HK-2 (cell line): ENCODE data around the gene GET4.
"Not testable (repeated sequence)": the region's sequence is repeated elsewhere in the genome, so short reads cannot be mapped to it uniquely, and the experiment has no call there.

Experiments used
- DNase-seq: peaks from one replicate; pipeline ENCODE4 v3.0.0-alpha.2; 2018; ENCODE audit not compliant: unreplicated experiment

GET4 gene

DNA sequence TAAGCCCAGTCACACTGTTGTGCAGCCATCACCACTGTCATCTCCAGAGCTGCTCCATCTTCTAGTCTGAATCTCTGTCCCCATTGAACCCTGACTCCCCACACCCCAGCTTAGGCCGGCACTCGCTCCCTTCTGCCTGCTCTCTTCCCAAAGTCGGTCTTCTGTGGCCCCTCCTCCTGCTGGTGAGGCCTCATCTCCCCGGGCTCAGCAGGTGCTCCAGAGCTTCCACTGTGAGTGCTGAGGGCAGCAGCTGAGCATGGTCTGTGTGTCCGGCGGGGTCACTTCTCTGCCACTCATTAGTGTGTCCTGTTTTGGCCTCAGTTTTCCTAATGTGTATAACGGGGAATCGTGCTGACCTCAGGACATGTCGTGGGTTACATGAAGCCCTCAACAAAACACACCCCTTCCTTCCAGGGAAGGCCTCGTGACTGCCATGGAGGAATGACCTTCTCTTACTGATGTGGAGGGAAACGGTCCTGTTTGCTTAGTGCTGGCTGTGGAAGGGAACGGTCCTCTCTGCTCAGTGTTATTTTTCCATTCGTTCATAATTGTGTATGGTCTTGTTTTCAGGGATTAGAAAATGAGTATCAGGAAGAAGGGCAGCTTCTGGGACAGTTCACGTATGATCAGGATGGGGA lies 4.3 kb upstream of the GET4 start:
- no peak for DNase-seq

DNA sequence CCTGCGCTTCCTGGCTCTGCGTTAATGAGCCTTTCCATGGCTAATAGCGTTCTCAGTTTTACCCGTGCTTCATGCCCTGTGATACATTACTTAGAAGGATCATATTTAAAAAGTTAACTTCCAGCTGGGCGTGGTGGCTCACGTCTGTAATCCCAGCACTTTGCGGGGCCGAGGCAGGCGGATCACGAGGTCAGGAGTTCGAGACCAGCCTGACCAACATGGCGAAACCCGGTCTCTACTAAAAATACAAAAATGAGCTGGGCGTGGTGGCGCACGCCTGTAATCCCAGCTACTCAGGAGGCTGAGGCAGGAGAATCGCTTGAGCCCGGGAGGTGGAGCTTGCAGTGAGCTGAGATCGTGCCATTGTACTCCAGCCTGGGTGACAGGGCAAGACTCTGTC lies 3.7 kb upstream of the GET4 start:
- DNase-seq, result not testable (repeated sequence)

GRCh38 chr7:873367-874002 lies 2.9 kb upstream of the GET4 start:
- DNase-seq, result peak; percentile 79

DNA sequence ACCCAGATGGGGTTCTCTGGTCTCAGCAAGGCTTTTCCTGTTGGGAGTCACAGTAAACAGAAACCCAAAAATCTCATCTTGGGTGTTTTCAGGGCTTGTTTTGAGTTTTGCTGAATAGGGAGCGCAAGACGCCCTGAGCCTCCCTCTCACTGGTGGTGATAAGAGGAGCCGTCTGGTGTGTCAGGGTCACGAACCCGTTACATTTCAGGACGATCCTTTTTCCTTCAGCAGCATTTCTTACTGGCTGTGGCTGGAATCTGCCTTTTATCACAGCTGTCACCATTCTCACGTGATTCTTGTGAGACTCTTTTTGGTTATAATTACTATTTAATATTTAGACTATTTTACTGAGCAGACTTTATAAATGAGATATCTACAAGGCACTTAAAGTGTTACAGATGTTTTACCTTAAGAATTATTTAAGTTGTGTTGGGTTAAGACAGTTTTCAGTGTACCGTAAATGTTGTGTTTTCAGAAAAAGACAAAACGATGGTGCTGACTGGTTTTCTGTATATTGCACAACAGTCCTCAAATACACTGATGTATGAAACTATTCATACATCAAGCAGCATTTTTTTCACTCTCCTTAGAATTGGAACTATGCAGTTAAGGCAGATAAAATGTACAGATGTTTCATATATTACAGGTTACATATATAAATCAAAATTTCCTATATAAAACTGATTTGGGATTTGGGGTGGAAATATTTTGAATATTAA lies 2.2 kb upstream of the GET4 start:
- DNase-seq, result no peak

- no peak for DNase-seq
Observed at GRCh38 chr7:875051-875450, 1.3 kb upstream of the GET4 start.

GRCh38 chr7:875476-876076 lies 778 bp upstream of the GET4 start:
- DNase-seq, result no peak

DNA sequence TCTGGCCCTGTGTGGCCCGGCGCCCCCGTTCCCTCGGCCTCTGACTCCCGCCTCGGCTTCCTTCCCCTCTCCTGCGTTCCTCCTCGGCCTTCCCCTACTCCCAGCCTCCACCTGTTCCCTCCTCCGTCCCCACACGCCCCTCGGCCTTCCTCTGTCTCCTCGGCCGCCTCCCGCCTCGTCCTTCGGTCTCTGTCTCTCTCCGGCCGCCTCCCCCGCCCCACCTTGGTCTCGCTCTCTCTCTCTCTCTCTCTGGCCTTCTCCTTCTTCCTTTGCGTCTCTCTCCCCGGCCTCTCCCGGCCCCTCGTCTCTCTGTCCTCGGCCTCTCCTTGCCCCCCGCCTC lies 588 bp downstream of the GET4 start:
- DNase-seq, result peak; percentile 67

DNA sequence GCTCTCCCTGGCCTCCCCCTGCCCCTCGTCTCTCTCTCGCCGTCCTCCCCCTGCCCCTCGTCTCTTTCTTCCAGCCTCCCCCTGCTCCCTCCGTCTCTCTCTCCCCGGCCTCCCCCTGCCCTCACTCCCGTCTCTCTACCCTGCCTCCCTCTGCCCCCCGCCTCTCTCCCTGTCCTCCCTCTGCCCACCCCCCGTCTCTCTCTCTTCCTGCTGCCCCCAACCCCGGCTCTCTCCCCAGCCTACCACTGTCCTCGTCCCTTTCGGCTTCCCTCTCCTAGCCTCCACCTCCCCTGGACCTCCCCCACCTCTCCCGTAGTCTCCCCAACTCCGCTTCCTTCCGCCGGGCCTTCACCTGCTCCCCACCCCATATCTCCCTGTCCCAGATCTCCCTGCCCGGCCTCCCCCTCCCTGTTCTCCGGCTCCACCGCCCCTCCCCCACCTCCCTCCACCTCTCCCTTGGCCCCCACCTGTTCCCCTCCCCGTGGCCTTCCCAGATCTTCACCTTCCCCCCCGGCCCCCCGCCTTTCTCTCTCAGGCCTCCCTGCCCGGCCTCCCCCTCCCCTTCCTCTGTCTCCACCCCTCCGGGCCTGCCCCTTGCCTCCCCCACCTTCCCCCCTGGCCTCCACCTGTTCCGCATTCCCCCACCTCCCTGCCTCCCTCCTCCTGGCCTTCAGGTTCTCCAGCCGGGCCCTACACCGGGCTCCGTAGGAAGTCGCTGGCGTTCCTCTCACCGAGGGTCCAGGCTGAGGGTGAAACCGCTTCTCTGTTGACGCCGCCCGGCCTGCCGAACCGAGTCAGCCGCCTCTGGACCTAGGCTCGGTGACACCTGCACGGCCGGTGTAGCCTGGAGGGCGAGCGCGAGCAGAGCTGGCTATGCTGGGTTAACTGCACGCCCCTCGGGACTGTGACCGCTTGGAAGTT lies 1.2 kb downstream of the GET4 start:
- peak; percentile 50 for DNase-seq

GRCh38 chr7:879093-879492 lies 2.7 kb downstream of the GET4 start:
- no peak for DNase-seq

- no peak for DNase-seq
Observed at GRCh38 chr7:879706-880105, 3.4 kb downstream of the GET4 start.

- DNase-seq, result no peak
Observed at GRCh38 chr7:880450-880849, 4.1 kb downstream of the GET4 start.

DNA sequence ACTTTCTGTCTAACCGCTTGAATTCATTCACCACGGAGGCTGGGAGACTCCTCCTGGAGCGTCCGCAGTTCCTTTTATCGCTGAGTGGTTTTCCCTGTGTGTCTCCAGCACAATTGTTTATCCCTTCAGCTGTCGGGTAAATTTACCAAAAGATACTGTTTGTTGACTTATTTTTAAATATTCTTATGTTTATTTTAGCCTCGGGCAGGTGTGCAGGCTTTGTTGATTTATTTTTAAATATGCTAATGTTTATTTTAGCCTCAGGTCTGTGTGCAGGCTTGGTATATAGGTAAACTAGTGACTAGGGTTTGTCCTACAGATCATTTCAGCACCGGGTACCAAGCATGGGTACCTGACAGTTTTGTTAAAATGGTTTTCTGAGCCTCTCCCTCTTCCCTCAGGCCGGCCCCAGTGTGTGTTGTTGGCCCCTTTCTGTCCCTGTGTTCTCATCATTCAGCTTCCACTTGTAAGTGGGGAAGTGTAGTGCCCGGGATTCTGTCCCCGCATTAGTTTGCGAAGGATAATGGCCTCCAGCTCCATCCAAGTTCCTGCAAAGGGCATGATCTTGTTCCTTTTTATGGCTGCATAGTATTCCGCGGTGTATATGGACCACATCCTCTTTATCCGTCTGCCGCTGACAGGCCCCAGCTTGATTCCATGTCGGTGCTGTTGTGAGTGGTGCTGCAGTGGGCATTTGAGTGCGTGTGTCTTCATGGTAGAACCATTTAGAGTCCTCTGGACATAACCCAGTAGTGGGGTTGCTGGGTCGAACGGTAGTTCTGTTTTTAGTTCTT lies 5.3 kb downstream of the GET4 start:
- no peak for DNase-seq

- DNase-seq, result no peak
Observed at GRCh38 chr7:882336-883035, 6.1 kb downstream of the GET4 start.

DNA sequence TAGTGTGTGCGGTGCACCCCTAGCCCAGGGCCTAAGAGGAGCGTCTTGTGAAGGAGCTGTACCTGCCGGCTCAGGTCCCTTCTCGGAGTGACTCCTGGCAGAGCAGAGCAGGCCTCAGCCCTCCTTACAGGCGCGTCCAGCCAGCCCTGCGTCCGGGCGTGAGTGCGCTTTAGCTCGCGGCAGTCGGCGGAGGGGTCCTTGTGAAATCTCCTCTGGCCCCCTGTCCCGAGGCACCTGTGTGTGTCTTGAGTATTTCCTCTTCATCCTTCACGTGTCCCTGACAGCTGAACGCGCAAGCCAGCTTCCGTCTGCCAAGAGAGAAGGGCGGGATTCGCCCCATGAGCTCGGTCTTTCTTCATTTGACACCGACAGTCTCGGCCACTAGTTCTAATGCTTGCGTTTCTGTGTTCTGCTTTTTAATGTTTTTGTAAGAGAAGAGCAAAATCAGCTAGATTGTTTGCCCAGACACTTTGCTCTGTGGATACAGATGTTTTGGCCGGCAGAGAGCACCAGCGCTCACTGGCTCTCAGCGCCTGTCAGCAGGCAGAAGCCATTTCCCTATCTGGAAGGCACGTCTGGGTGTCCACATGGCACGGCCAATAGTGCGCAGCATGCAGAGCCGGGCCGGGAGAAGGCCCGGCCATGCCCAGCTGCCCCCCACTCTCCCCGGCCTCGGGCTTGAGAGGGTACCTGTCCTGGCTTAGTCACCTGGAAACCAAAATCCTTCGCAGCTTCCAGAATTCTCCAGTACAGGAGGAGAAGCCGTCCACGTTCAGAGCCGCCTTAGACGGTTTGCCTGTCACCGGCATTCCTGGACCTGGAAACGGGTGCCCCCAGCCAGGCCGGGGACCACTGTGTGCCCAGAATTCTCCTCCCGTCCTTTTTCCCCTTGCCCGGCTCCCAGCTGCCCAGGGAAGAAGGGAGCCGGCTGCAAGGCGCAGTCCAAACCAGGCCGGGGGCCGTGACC lies 7.0 kb downstream of the GET4 start:
- DNase-seq, result no peak

DNA sequence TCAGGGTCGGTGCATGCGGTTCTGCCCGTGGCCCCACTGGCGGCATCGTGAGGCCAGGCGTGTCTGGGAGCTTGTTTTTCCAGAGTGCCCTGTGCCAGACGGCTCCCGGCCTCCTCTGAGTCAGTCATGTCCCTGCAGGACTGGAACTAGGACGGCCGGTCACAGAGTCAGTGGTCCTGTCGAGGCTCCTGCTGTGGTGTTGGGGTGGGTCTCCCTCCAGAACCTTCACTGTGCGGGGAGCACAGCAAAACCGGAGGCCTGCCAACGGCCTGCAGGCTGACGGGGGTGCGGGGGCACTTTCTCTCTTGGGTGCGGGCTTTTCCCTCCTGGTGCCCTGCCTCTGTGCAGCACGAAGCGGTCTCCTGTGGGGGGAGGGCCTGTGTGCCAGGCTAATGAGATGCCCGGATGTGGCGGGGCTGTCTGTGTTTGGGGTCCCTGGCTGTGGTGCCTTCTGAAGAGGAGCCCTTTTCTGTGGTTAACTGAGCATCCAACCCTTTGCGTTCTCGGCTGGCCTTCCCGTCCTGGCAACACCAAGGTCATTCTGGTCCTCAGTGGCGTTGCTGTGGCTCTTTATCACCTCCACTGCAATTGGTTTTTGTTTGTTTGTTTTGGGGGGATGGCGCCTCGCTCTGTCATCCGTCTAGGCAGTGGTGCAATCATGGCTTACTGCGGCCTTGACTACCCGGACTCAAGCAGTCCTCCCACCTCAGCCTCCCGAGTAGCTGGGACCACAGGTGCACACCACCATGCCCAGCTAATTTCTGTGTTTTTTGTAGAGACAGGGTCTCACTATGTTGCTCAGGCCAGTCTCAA lies 8.0 kb downstream of the GET4 start:
- no peak for DNase-seq

DNA sequence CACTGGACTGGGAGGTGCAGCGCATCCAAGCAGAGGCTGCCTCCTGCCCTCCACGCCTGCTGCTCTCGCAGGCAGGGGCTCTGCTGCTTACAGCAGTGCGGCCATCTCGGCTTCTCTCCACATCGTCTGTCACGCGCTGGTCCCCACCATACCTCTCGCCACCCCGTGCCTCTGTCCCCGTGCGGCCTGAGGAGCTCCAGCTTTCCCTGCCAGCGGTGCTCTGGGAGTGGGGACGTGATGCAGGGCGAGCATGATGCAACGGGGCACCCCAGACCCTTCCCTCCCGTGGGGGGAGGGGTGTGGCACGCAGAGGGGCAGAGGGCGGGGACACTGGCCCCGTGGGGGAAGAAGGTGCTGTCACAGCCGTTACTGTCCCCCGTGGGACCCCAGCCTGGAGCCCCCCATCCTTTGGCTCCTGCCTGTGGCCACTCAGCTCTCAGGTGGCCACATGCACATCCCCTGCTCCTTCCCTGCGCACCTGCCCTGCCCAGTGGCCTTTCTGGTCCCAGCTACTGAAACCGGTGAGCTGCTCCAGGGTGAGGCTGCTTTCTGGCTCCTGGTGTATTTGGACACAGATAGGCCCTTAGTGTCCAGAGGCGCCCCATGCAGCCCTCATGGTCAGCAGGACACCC lies 9.0 kb downstream of the GET4 start:
- no peak for DNase-seq

DNA sequence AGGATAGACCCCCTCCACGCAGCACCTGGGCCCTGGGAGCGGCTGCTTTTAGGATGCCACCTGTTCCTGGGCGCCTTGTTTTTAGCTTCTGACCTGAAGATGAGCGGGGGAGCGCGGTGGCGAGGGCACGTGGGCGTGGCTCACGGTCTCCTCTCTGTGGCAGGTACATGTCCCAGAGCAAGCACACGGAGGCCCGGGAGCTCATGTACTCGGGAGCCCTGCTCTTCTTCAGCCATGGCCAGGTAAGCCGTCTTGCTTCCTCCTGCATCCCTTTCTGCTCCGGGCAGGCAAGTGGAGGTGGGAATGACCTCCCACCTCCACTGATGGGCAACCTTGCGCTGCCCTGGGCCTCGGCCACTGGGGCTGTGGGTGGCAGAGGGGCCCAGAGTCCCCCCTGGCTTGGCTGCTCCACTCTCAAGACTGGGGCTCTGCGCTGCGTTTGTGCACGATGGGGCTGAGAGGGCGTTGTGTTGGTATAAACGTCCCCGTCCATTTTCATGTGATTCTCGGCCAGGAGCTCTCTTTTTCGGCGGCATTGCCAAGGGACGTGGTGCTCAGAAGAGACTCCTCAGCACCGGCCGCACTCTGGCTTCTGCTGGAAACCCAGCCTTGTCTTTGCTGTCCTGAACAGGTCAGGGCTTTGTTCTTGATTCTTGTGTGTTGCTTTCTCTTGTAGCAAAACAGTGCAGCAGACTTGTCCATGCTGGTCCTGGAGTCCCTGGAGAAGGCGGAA lies 9.7 kb downstream of the GET4 start:
- DNase-seq, result no peak
